Tibial nerve (tissue), 4 donors: ENCODE measurements around the gene TC2N. TPM values are rescaled to one million over a fixed set of nuclear protein-coding genes. Genes with fewer than 3 reads are reported as not detected.

Experiments used
- DNase-seq, 2 donors: peaks; one replicate each; pipeline ENCODE4 v3.0.0-alpha.2; 2019; ENCODE audit warnings: low spot score in 2 of 2
- H3K27ac ChIP-seq, 4 donors: fragments of 200-600 bp; sonication (generic) in 3 of 4; one replicate each; pipeline ENCODE4 v1.5.1; 2017 to 2019; ENCODE audit warnings: mild to moderate bottlenecking in 1 of 4
- H3K27me3 ChIP-seq, 2 donors: fragments of 200-600 bp; sonication (generic) in 1 of 2; one replicate each; pipeline versions ENCODE4 v1.5.1 to v1.6.0; 2017 to 2019
- H3K36me3 ChIP-seq, 3 donors: fragments of 200-600 bp; sonication (generic); one replicate each; pipeline ENCODE4 v1.5.1; 2018 to 2019
- H3K4me1 ChIP-seq, 4 donors: fragments of 200-600 bp; sonication (generic) in 3 of 4; one replicate each; pipeline ENCODE4 v1.5.1; 2017 to 2019
- H3K4me3 ChIP-seq, 4 donors: fragments of 200-600 bp; sonication (generic) in 3 of 4; one replicate each; pipeline ENCODE4 v1.5.1; 2017 to 2019; ENCODE audit warnings: mild to moderate bottlenecking in 1 of 4, moderate library complexity in 1 of 4
- H3K9me3 ChIP-seq, 4 donors: fragments of 200-600 bp; sonication (generic) in 3 of 4; one replicate each; pipeline ENCODE4 v1.5.1; 2017 to 2019
- EP300 ChIP-seq, 2 donors: sonication (generic); formaldehyde crosslinking; IDR thresholded peaks; one replicate each; pipeline ENCODE4 v1.6.1; 2017; ENCODE audit warnings: antibody characterized with exemption in 2 of 2, mild to moderate bottlenecking in 1 of 2
- POLR2A ChIP-seq, 2 donors: fragments of 450-650 bp; IDR thresholded peaks; one replicate each; pipeline ENCODE4 v1.6.1; 2017; ENCODE audit warnings: antibody characterized with exemption in 2 of 2, mild to moderate bottlenecking in 2 of 2, moderate library complexity in 2 of 2
- WGBS, 2 donors: methylation state at CpG; one replicate each; pipeline ENCODE4 v1.1.5; 2018; 5-methylcytosine and 5-hydroxymethylcytosine counted together
- total RNA-seq, 4 donors: library from RNA; depleted of rRNA; stranded (reverse); fragments of >200 nt; gene quantifications; one replicate each; pipeline ENCODE4 v1.1.0, GENCODE V29; 2016
- TF ChIP-seq, protein P1 (sequence below), 5 experiments: fragments of 200-600 bp in 3 of 5; fragments of 450-650 bp in 2 of 5; sonication (generic) in 3 of 5; IDR thresholded peaks; one replicate each; pipeline ENCODE4 v1.5.1; 2016 to 2019; ENCODE audit warnings: antibody characterized with exemption in 5 of 5, mild to moderate bottlenecking in 3 of 5, moderate library complexity in 2 of 5

Gene TC2N
- total RNA-seq, 4 donors from 2014 or later = 23.4 to 35.2 (median 25.7) TPM

DNA sequence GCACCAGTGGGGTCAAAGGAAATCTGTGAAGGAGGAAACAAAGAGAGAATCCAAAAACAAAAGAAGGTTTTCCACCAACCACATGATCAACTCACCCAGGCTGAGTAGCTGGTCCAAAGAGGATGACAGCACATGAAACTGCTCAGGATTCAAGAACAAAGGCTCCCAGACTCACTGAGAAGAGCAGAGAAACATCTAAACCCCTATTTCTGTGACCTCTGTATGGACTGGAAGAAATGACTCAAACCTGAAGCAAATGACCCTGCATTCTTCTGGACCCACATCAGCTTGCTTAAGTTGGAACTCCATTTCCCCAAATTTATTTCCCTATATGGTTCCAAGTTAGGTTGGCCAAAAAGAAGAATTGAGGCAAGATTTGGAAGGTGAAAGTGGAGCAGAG lies 26.3 kb downstream of the TC2N start:
- H3K27ac ChIP-seq = no peak overlapping the region

DNA sequence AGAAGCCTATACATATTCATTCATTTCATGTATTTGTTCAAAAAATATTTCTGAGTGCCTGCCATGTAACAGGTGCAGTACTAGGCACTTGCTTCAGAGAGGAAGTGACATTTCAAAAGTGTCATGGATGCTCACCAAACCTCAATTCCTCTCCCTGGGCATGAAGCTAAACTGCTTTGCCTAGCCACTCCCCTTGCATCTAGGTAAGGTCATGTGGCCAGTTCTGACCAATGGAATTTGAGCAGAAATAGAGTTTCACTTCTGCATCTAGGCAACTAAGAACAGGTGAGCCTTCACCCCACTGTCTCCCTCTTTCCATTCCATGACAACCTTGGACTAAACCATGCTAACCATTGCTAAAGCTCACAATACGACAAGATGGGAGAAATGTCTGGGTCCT lies 27.6 kb downstream of the TC2N start:
- no peak overlapping the region for H3K27ac ChIP-seq
- no peaks in the 10 kb centered on the region for H3K36me3 ChIP-seq
- WGBS, 2 donors = 94 to 96% methylated on average over 1 of the region's 1 CpG
- no peak for DNase-seq
- H3K9me3 ChIP-seq = no peaks in the 10 kb centered on the region
- TF ChIP-seq EP300 (IDR thresholded peaks at IDR 0.05) = no peak
- TF ChIP-seq, protein P1, sequence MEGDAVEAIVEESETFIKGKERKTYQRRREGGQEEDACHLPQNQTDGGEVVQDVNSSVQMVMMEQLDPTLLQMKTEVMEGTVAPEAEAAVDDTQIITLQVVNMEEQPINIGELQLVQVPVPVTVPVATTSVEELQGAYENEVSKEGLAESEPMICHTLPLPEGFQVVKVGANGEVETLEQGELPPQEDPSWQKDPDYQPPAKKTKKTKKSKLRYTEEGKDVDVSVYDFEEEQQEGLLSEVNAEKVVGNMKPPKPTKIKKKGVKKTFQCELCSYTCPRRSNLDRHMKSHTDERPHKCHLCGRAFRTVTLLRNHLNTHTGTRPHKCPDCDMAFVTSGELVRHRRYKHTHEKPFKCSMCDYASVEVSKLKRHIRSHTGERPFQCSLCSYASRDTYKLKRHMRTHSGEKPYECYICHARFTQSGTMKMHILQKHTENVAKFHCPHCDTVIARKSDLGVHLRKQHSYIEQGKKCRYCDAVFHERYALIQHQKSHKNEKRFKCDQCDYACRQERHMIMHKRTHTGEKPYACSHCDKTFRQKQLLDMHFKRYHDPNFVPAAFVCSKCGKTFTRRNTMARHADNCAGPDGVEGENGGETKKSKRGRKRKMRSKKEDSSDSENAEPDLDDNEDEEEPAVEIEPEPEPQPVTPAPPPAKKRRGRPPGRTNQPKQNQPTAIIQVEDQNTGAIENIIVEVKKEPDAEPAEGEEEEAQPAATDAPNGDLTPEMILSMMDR (IDR thresholded peaks at IDR 0.05) = no peak
- TF ChIP-seq POLR2A (IDR thresholded peaks at IDR 0.05) = no peak
- H3K4me1 ChIP-seq = peaks cover 0 to 15% (median 2%) of the 10 kb centered on the region in 4 donors
- H3K4me3 ChIP-seq = no peak overlapping the region
- peaks cover 0 to 4% of the 10 kb centered on the region in 2 donors for H3K27me3 ChIP-seq

More for the DNA sequence above, 26.3 kb downstream of the TC2N start:
- H3K4me3 ChIP-seq = no peak overlapping the region
- no peaks in the 10 kb centered on the region for H3K9me3 ChIP-seq
- H3K4me1 ChIP-seq = peaks cover 0 to 12% (median 0%) of the 10 kb centered on the region in 4 donors
- DNase-seq = no peak
- peaks cover 0 to 4% of the 10 kb centered on the region in 2 donors for H3K27me3 ChIP-seq
- no peak for TF ChIP-seq EP300 (IDR thresholded peaks at IDR 0.05)
- TF ChIP-seq, protein P1 (IDR thresholded peaks at IDR 0.05) = no peak
- TF ChIP-seq POLR2A (IDR thresholded peaks at IDR 0.05) = no peak
- H3K36me3 ChIP-seq = no peaks in the 10 kb centered on the region

DNA sequence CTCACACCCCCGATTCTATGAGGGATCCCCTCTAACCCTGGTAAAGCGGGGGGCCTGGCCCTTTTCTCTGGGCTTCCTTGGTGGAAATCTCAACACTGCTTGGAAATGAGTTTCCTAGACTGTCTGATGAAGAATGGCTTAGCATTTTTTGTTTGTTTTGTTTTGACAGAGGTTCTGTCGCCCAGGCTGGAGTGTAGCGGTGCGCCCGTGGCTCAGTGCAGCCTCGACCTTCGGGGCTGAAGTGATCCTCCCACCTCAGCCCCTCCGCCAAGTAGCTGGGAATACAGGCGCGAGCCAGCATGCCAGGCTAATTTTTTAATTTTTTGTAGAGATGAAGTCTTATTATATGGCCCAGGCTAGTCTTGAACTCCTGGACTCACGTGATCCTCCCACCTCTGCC lies 30.3 kb downstream of the TC2N start:
- Histone ChIP-seq H3K27me3 (peaks cover 0 to 4% of the 10 kb centered on the region in 2 donors), H3K4me1 (peaks cover 0 to 15% (median 2%) of the 10 kb centered on the region in 4 donors), H3K9me3 (peaks cover 0 to 3% (median 0%) of the 10 kb centered on the region in 4 donors), H3K27ac (peak overlapping the region in 3 of 4 donors; percentile 76 to 90 (median 88)), H3K36me3 (no peaks in the 10 kb centered on the region), H3K4me3 (peak overlapping the region; percentile 36 to 77 (median 66))
- DNase-seq = no peak
- TF ChIP-seq POLR2A (IDR thresholded peaks at IDR 0.05) (no peak), EP300 (IDR thresholded peaks at IDR 0.05) (no peak)
- TF ChIP-seq, protein P1 (IDR thresholded peaks at IDR 0.05) = no peak
- 47 to 56% methylated on average over 12 of the region's 12 CpGs for WGBS, 2 donors

DNA sequence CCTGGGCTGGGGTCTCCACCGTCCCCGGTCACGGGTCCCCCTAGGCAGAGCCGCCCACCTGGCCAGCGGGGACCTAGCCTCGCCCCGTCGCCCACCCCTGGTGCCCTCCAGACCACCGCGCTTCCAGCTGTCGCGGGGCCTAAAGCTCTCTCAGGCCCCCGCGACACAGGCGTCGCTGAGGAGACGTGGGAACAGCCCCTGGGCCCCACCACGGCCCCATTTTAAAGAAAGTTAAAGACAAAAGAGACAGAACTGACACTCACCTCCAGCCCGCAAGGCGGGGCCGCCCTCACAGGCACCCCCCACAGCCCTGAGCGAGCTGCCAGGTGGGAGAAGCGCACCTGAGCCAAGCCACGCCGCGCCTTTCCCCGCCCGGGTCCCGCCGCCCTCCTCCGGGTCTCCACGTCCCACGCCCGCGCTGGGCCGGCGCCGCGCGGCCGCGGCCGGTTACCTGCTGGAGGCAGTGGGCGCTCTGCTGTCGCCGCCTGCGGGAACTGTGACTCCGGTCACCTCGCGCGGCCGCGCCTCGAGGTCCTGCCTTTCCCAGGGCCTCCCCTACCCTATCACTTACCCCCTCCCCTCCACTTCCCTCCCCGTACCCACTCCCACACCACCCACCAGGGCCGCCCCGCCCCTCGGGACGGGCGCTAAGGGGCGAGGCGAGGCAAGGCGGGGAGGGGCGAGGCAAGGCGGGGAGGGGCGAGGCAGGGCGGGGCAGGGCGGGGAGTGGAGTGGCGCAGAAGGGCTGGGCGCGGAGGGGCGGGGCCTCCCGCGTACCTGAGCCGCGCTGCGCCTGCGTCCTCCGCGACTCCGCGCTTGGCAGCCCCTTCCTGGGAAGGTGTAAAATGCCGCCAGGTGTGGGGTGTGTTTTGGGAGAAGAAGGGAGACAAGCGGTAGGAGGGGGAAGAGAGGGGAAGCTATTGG lies 31.2 kb downstream of the TC2N start:
- DNase-seq = peak in 1 of 2 donors; percentile 57
- Histone ChIP-seq H3K27me3 (peaks cover 0 to 4% of the 10 kb centered on the region in 2 donors), H3K4me1 (peaks cover 0 to 16% (median 2%) of the 10 kb centered on the region in 4 donors), H3K9me3 (peaks cover 0 to 3% (median 0%) of the 10 kb centered on the region in 4 donors), H3K27ac (peak overlapping the region; percentile 76 to 90 (median 87)), H3K36me3 (no peaks in the 10 kb centered on the region), H3K4me3 (peak overlapping the region; percentile 36 to 77 (median 66))
- TF ChIP-seq, protein P1 (IDR thresholded peaks at IDR 0.05) = no peak
- TF ChIP-seq EP300 (IDR thresholded peaks at IDR 0.05) = peak in 1 of 2 donors; percentile 27
- WGBS, 2 donors = 3% methylated on average over 41 to 74 of the region's 84 CpGs
